ENCODE data around the gene CERS6.

The CERS6 gene

GRCh38 chr2:168611091-168611490 is 155.0 kb downstream of the CERS6 start:
- DNase-seq = no peak

- no peak for DNase-seq
These were observed 156.0 kb downstream of the CERS6 start for GRCh38 chr2:168611896-168612650.

GRCh38 chr2:168612719-168613118 is 156.6 kb downstream of the CERS6 start:
- DNase-seq = no peak

- no peak for DNase-seq
These were observed 157.5 kb downstream of the CERS6 start for GRCh38 chr2:168613551-168613950.

GRCh38 chr2:168614172-168615018 is 158.3 kb downstream of the CERS6 start:
- DNase-seq = no peak

GRCh38 chr2:168620554-168620953 is 164.5 kb downstream of the CERS6 start:
- no peak for DNase-seq

- no peak for DNase-seq
These were observed 166.5 kb downstream of the CERS6 start for GRCh38 chr2:168622559-168622958.

- DNase-seq = no peak
These were observed 168.0 kb downstream of the CERS6 start for GRCh38 chr2:168624028-168624427.

GRCh38 chr2:168626096-168626495 is 170.0 kb downstream of the CERS6 start:
- DNase-seq = no peak

- DNase-seq = no peak
These were observed 170.6 kb downstream of the CERS6 start for GRCh38 chr2:168626647-168627046.

- no peak for DNase-seq
These were observed 176.6 kb downstream of the CERS6 start for GRCh38 chr2:168632709-168633121.

GRCh38 chr2:168633200-168633599 is 177.1 kb downstream of the CERS6 start:
- DNase-seq = no peak

GRCh38 chr2:168633895-168634294 is 177.8 kb downstream of the CERS6 start:
- DNase-seq = no peak

- no peak for DNase-seq
These were observed 179.0 kb downstream of the CERS6 start for GRCh38 chr2:168635065-168635577.

GRCh38 chr2:168639018-168639417 is 182.9 kb downstream of the CERS6 start:
- DNase-seq = no peak

GRCh38 chr2:168639441-168639898 is 183.4 kb downstream of the CERS6 start:
- DNase-seq = no peak

GRCh38 chr2:168640039-168640438 is 184.0 kb downstream of the CERS6 start:
- DNase-seq = no peak

- no peak for DNase-seq
These were observed 185.6 kb downstream of the CERS6 start for GRCh38 chr2:168641636-168642035.

- no peak for DNase-seq
These were observed 186.8 kb downstream of the CERS6 start for GRCh38 chr2:168642873-168643272.

GRCh38 chr2:168643979-168644378 is 187.9 kb downstream of the CERS6 start:
- no peak for DNase-seq

GRCh38 chr2:168645696-168646338 is 189.7 kb downstream of the CERS6 start:
- DNase-seq = no peak

- no peak for DNase-seq
These were observed 193.0 kb downstream of the CERS6 start for GRCh38 chr2:168649105-168649504.

- DNase-seq = no peak
These were observed 193.5 kb downstream of the CERS6 start for GRCh38 chr2:168649562-168649961.
